Vagina (tissue), 2 donors: ENCODE measurements around the gene MTA1. TPM values are rescaled to one million over a fixed set of nuclear protein-coding genes. Genes with fewer than 3 reads are reported as not detected.

ENCODE experiments used
- DNase-seq, 2 donors: peaks; one replicate each; pipeline ENCODE4 v3.0.0-alpha.2; 2017; ENCODE audit errors: extremely low spot score in 2 of 2
- H3K27ac ChIP-seq: fragments of 200-600 bp; sonication (generic); one replicate; pipeline ENCODE4 v1.5.1; 2019
- H3K27me3 ChIP-seq: fragments of 200-600 bp; sonication (generic); one replicate; pipeline ENCODE4 v1.5.1; 2019
- H3K36me3 ChIP-seq, 2 donors: fragments of 200-600 bp; sonication (generic); one replicate each; pipeline ENCODE4 v1.5.1; 2017 to 2019
- H3K4me1 ChIP-seq: fragments of 200-600 bp; sonication (generic); one replicate; pipeline ENCODE4 v1.5.1; 2019
- H3K4me3 ChIP-seq, 2 donors: fragments of 200-600 bp; sonication (generic); 1 replicate in 1 of 2; 2 replicates in 1 of 2; pipeline ENCODE4 v1.5.1; 2016 to 2019
- H3K9me3 ChIP-seq: fragments of 200-600 bp; sonication (generic); one replicate; pipeline ENCODE4 v1.5.1; 2019
- POLR2A ChIP-seq, 2 donors: fragments of 450-650 bp; IDR thresholded peaks; one replicate each; pipeline ENCODE4 v1.6.1; 2017; ENCODE audit warnings: antibody characterized with exemption in 2 of 2, mild to moderate bottlenecking in 2 of 2, moderate library complexity in 2 of 2
- POLR2AphosphoS5 ChIP-seq, 2 donors: sonication (generic); formaldehyde crosslinking; IDR thresholded peaks; one replicate each; pipeline ENCODE4 v1.9.0; 2017; ENCODE audit warnings: antibody characterized with exemption in 2 of 2, mild to moderate bottlenecking in 2 of 2, low read depth in 1 of 2; ENCODE audit not compliant: insufficient read depth in 1 of 2
- intact Hi-C: fragments of 100-400 bp; cut with DNase I; formaldehyde crosslinking; loops from one replicate; pipeline ENCODE4 v1.15.1; 2023
- total RNA-seq: library from RNA; depleted of rRNA; stranded (reverse); fragments of >200 nt; gene quantifications from one replicate; pipeline ENCODE4 v1.2.3, GENCODE V29; 2016
- TF ChIP-seq, protein P1 (sequence below), 3 experiments: fragments of 450-650 bp in 2 of 3; fragments of 200-600 bp in 1 of 3; sonication (generic) in 1 of 3; IDR thresholded peaks; one replicate each; pipeline ENCODE4 v1.5.1; 2017 to 2019; ENCODE audit warnings: antibody characterized with exemption in 3 of 3, mild to moderate bottlenecking in 2 of 3, moderate library complexity in 2 of 3

MTA1 gene
- total RNA-seq, 1 donor from 2014 or later = 82.7 TPM

DNA sequence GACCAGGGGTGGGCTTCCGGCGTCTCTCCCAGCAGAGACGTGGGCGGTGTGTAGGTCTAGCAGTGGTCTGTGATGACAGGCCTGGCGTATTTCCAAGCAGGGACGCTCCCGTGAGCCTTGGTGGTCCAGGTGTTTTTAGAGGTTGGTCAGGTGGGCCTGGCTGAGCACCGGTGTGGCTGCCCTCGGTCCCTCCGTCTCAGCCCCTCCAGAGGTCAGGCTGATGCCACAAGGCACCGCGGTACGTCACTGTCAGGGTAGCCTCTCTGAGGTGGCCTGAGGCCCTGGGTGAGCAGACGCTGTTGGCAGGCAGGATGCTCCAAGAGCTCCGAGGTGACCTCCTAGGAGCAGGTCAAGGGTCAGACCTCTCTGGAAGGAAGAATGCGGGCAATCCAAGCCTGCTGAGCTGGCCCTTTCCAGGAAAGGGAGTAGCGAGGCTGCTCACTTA, 13.6 kb downstream of the MTA1 start:
- TF ChIP-seq, protein P1, sequence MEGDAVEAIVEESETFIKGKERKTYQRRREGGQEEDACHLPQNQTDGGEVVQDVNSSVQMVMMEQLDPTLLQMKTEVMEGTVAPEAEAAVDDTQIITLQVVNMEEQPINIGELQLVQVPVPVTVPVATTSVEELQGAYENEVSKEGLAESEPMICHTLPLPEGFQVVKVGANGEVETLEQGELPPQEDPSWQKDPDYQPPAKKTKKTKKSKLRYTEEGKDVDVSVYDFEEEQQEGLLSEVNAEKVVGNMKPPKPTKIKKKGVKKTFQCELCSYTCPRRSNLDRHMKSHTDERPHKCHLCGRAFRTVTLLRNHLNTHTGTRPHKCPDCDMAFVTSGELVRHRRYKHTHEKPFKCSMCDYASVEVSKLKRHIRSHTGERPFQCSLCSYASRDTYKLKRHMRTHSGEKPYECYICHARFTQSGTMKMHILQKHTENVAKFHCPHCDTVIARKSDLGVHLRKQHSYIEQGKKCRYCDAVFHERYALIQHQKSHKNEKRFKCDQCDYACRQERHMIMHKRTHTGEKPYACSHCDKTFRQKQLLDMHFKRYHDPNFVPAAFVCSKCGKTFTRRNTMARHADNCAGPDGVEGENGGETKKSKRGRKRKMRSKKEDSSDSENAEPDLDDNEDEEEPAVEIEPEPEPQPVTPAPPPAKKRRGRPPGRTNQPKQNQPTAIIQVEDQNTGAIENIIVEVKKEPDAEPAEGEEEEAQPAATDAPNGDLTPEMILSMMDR (IDR thresholded peaks at IDR 0.05) = no peak
- TF ChIP-seq POLR2AphosphoS5 (IDR thresholded peaks at IDR 0.05; ENCODE audit: insufficient read depth in 1 of 2, low read depth in 1 of 2) (no peak), POLR2A (IDR thresholded peaks at IDR 0.05) (no peak)
- intact Hi-C loops = no loop called here
- H3K27ac ChIP-seq = no peak overlapping the region
- peaks cover 5% of the 10 kb centered on the region for H3K4me1 ChIP-seq
- no peak for DNase-seq
- no peaks in the 10 kb centered on the region for H3K9me3 ChIP-seq
- H3K27me3 ChIP-seq = no peaks in the 10 kb centered on the region
- H3K4me3 ChIP-seq = no peak overlapping the region
- H3K36me3 ChIP-seq = no peaks in the 10 kb centered on the region

DNA sequence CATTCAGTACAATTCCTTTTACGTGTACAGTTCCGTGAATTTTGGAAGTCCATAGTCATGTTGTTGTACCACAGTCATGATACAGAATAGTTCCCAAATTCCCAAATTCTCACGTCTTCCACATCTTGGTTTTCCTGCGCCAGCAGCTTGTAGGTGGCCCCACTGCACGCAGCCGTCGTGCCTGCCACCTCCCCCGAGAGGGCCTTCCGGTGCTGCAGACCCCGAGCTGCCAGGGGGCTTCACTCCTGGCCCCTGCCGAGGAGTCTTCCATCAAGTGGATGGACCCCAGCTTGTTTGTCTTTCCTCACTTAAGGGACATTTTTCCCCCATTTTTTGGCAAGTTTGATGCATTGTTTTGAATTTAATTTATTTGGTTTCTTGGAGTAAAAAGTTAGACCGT, 16.8 kb downstream of the MTA1 start:
- Histone ChIP-seq H3K4me1 (no peaks in the 10 kb centered on the region), H3K27me3 (no peaks in the 10 kb centered on the region), H3K36me3 (peaks cover 0 to 3% of the 10 kb centered on the region in 2 donors), H3K9me3 (no peaks in the 10 kb centered on the region), H3K27ac (no peak overlapping the region), H3K4me3 (no peak overlapping the region)
- intact Hi-C loops = no loop called here
- TF ChIP-seq POLR2A (IDR thresholded peaks at IDR 0.05) (no peak), POLR2AphosphoS5 (IDR thresholded peaks at IDR 0.05; ENCODE audit: insufficient read depth in 1 of 2, low read depth in 1 of 2) (no peak)
- TF ChIP-seq, protein P1 (IDR thresholded peaks at IDR 0.05) = no peak
- DNase-seq = no peak

DNA sequence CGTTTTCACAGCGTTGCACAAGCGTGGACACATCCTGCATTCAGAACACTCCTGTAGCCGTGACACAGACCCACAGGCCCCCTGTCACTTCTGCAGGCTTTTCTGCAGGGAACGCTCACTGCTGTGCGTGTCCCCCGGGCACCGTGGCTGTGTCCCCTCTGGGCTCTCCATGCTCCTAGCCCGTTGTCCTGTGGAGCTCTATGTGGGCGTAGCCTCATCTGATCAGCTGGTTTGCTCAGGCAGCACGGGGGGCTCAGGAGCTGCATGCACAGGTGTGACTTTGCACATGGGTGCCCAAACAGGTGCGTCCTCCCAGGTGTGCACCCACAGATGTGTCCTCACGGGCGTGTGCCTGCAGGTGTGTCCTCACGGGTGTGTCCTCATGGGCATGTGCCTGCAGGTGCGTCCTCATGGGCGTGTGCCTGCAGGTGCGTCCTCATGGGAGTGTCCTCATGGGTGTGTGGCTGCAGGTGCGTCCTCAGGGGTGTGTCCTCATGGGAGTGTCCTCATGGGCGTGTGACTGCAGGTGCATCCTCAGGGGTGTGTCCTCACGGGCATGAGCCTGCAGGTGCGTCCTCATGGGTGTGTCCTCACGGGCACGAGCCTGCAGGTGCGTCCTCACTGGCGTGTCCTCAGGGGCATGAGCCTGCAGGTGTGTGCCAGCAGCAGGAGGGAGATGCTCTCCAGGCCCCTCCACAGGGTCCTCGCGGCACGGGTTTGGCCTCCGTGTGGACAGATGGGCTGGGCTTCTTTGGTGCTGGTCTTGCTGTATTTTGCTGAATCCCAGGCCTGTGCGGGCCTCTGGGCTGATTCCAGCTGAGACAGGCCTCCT, 17.5 kb downstream of the MTA1 start:
- Histone ChIP-seq H3K27ac (no peak overlapping the region), H3K4me3 (no peak overlapping the region), H3K27me3 (no peaks in the 10 kb centered on the region), H3K4me1 (no peaks in the 10 kb centered on the region), H3K9me3 (no peaks in the 10 kb centered on the region), H3K36me3 (peaks cover 0 to 3% of the 10 kb centered on the region in 2 donors)
- no peak for DNase-seq
- TF ChIP-seq POLR2A (IDR thresholded peaks at IDR 0.05) (no peak), POLR2AphosphoS5 (IDR thresholded peaks at IDR 0.05; ENCODE audit: insufficient read depth in 1 of 2, low read depth in 1 of 2) (no peak)
- TF ChIP-seq, protein P1 (IDR thresholded peaks at IDR 0.05) = no peak
- intact Hi-C loops = no loop called here

DNA sequence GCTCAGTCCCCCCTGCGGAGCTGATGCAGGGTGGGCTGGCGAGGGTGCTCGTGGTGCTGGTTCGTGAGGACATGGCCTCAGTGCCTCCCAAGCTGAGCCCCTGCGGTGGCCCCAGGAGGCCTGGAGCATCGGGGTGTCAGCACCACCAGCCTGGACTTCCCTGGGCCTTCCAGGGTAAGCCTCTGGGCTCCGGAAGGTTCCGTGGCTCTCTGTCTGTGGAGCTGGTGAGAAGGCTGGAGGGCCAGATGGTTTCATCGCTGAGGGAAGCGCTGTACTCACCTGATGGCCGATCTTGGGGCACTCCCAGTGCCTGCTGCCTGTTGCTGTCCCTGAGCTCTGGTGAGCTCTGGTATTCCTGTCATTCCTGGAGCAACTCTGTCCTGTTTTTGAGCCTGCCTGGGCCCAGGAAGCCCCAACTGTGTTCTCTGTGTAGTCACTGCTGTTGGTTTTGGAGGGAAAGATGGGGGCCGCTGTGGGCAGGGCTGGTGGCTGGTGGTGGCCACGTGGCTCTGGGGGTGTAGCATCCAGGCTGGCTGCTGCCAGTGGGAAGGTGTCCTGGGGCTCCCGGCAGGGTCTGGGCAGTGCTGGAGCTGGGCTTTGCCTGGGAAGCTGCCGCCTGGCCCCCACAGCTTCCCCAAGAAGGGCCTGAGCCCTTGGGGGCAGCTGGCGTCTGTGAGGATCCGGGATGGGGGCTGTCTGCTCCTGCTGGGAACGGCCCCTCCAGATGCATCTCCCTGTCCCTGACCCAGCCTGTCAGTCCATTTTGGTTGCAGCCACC, 18.3 kb downstream of the MTA1 start:
- TF ChIP-seq, protein P1 (IDR thresholded peaks at IDR 0.05) = no peak
- TF ChIP-seq POLR2AphosphoS5 (IDR thresholded peaks at IDR 0.05; ENCODE audit: insufficient read depth in 1 of 2, low read depth in 1 of 2) (no peak), POLR2A (IDR thresholded peaks at IDR 0.05) (no peak)
- H3K4me3 ChIP-seq = no peak overlapping the region
- no peak overlapping the region for H3K27ac ChIP-seq
- peaks cover 0 to 8% of the 10 kb centered on the region in 2 donors for H3K36me3 ChIP-seq
- no peaks in the 10 kb centered on the region for H3K4me1 ChIP-seq
- H3K27me3 ChIP-seq = no peaks in the 10 kb centered on the region
- intact Hi-C loops = no loop called here
- no peak for DNase-seq
- H3K9me3 ChIP-seq = no peaks in the 10 kb centered on the region
